Smooth muscle cell (in vitro differentiated cells): ENCODE measurements around the gene COBLL1. TPM values are rescaled to one million over a fixed set of nuclear protein-coding genes. Genes with fewer than 3 reads are reported as not detected.
"Not testable (repeated sequence)": the region's sequence is repeated elsewhere in the genome, so short reads cannot be mapped to it uniquely, and the experiment has no call there.

ENCODE experiments used
- DNase-seq: peaks from one replicate; lab custom pipeline; 2025; ENCODE audit not compliant: unreplicated experiment; lab: John Stamatoyannopoulos, UW
- H2AFZ ChIP-seq: fragments of 200-600 bp; sonication (generic); 2 replicates; pipeline ENCODE4 v1.6.0; 2016; ENCODE audit warnings: antibody characterized with exemption, low read depth, mild to moderate bottlenecking
- H3F3A ChIP-seq: fragments of 200-600 bp; sonication (generic); 2 replicates; pipeline ENCODE4 v1.6.0; 2017; ENCODE audit warnings: antibody characterized with exemption, low read depth
- H3K27ac ChIP-seq: fragments of 200-600 bp; sonication (generic); 2 replicates; pipeline ENCODE4 v1.5.1; 2016; ENCODE audit warnings: low read depth, mild to moderate bottlenecking
- H3K27me3 ChIP-seq: fragments of 200-600 bp; sonication (generic); 2 replicates; pipeline ENCODE4 v1.6.1; 2016; ENCODE audit warnings: low read depth, mild to moderate bottlenecking
- H3K36me3 ChIP-seq: fragments of 200-600 bp; sonication (generic); 2 replicates; pipeline ENCODE4 v1.5.1; 2016; ENCODE audit warnings: low read depth
- H3K4me1 ChIP-seq: fragments of 200-600 bp; sonication (generic); 2 replicates; pipeline ENCODE4 v1.5.1; 2016; ENCODE audit warnings: low read depth
- H3K4me2 ChIP-seq: fragments of 200-600 bp; sonication (generic); 2 replicates; pipeline ENCODE4 v1.6.0; 2016; ENCODE audit warnings: mild to moderate bottlenecking
- H3K4me3 ChIP-seq: fragments of 200-600 bp; sonication (generic); 2 replicates; pipeline ENCODE4 v1.5.1; 2016; ENCODE audit warnings: mild to moderate bottlenecking
- H3K79me2 ChIP-seq: fragments of 200-600 bp; sonication (generic); 2 replicates; pipeline ENCODE4 v1.6.0; 2016; ENCODE audit warnings: low read depth, mild to moderate bottlenecking
- H3K9ac ChIP-seq: fragments of 200-600 bp; sonication (generic); 2 replicates; pipeline ENCODE4 v1.6.0; 2016; ENCODE audit warnings: low read depth
- H3K9me3 ChIP-seq: fragments of 200-600 bp; sonication (generic); replicated peaks from 2 replicates; pipeline ENCODE4 v1.5.1; 2016; ENCODE audit warnings: low read depth
- H4K20me1 ChIP-seq: fragments of 200-600 bp; sonication (generic); 2 replicates; pipeline ENCODE4 v1.6.0; 2016; ENCODE audit warnings: low read depth
- CTCF ChIP-seq: fragments of 200-600 bp; sonication (generic); IDR thresholded peaks from 2 replicates; pipeline ENCODE4 v1.5.1; 2017; ENCODE audit warnings: borderline replicate concordance, mild to moderate bottlenecking, antibody characterized with exemption; ENCODE audit not compliant: insufficient read depth, poor library complexity, severe bottlenecking
- WGBS: methylation state at CpG from one replicate; pipeline ENCODE4 v1.1.7; 2016; ENCODE audit warnings: low lambda C conversion rate; 5-methylcytosine and 5-hydroxymethylcytosine counted together
- polyA plus RNA-seq: library from polyadenylated mRNA; unstranded; fragments of >200 nt; fragmentation: Nextera tagmentation; extraction: Ambion mirVana; gene quantifications from 2 replicates; pipeline ENCODE4 v1.2.1, GENCODE V29; 2016
- total RNA-seq: library from RNA; depleted of rRNA; stranded (reverse); fragments of >200 nt; gene quantifications from 2 replicates; pipeline ENCODE4 v1.2.3, GENCODE V29; 2014

Gene COBLL1
- total and polyA plus RNA-seq, 2 experiments from 2014 or later: 5.2 to 17.4 TPM

DNA sequence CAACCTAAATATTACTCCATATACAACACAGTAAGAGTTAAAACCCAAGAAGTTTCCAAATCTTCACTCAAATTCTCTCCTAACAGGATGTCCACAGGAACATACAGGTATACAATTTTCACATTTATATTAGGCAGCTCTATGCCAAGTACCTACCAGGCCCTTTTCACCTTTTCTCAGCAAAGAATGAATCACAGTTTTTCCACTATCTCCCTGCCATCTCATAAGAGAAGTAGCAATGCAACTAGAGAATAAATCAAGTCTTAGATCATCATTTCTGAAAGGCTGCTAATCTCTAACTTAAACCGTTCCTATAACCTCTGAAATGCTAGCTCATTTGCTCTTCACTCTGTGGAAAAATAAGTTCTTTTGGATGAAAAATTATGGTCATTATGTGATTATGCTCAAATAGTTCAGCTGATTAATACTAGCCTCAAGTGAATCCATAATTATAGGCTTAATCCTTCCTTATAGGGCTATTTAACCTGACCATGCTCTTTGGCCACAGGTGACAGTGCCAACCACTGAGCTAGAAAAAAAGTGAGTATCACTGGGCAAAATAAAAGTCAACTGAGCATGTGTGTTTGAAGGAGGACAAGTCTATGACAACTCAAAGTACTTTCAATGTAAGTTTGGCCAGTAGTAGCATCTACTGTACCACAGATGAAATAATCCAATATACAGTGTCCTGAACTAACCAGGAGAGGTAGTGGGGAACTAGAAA lies 79.7 kb downstream of the COBLL1 start:
- Histone ChIP-seq H3K4me2 (no peak overlapping the region), H2AFZ (no peak overlapping the region), H4K20me1 (no peaks in the 10 kb centered on the region), H3K27ac (no peak overlapping the region), H3K79me2 (no peaks in the 10 kb centered on the region), H3K9ac (no peak overlapping the region), H3K9me3 (no peaks in the 10 kb centered on the region), H3K4me1 (no peaks in the 10 kb centered on the region), H3K27me3 (no peaks in the 10 kb centered on the region), H3F3A (no peaks in the 10 kb centered on the region), H3K4me3 (no peak overlapping the region), H3K36me3 (no peaks in the 10 kb centered on the region)
- TF ChIP-seq CTCF: no peak
- WGBS: 65% methylated on average over 1 of the region's 1 CpG
- no peak for DNase-seq

- H2AFZ ChIP-seq, H3K4me3 ChIP-seq, H4K20me1 ChIP-seq, H3K9me3 ChIP-seq, H3K9ac ChIP-seq, H3K27me3 ChIP-seq, DNase-seq, H3K4me2 ChIP-seq, H3K36me3 ChIP-seq, H3K79me2 ChIP-seq, H3F3A ChIP-seq, H3K27ac ChIP-seq, H3K4me1 ChIP-seq: not testable (repeated sequence)
- WGBS: 91% methylated on average over 9 of the region's 9 CpGs
These were observed 80.4 kb downstream of the COBLL1 start for GRCh38 chr2:164761201-164761600.

GRCh38 chr2:164760179-164760578 lies 81.4 kb downstream of the COBLL1 start:
- no peaks in the 10 kb centered on the region for H3K79me2 ChIP-seq
- TF ChIP-seq CTCF: no peak
- no peak overlapping the region for H3K4me2 ChIP-seq
- H3K4me3 ChIP-seq: no peak overlapping the region
- 42% methylated on average over 2 of the region's 2 CpGs for WGBS
- H3K36me3 ChIP-seq: no peaks in the 10 kb centered on the region
- no peaks in the 10 kb centered on the region for H4K20me1 ChIP-seq
- H3F3A ChIP-seq: no peaks in the 10 kb centered on the region
- no peaks in the 10 kb centered on the region for H3K27me3 ChIP-seq
- no peak overlapping the region for H3K27ac ChIP-seq
- DNase-seq: no peak
- no peaks in the 10 kb centered on the region for H3K9me3 ChIP-seq
- H3K9ac ChIP-seq: no peak overlapping the region
- H3K4me1 ChIP-seq: no peaks in the 10 kb centered on the region
- no peak overlapping the region for H2AFZ ChIP-seq

- H3K4me1 ChIP-seq: no peaks in the 10 kb centered on the region
- 74% methylated on average over 2 of the region's 2 CpGs for WGBS
- no peak overlapping the region for H2AFZ ChIP-seq
- no peak overlapping the region for H3K9ac ChIP-seq
- DNase-seq: no peak
- H3F3A ChIP-seq: no peaks in the 10 kb centered on the region
- no peaks in the 10 kb centered on the region for H3K36me3 ChIP-seq
- no peaks in the 10 kb centered on the region for H4K20me1 ChIP-seq
- no peaks in the 10 kb centered on the region for H3K27me3 ChIP-seq
- no peak overlapping the region for H3K27ac ChIP-seq
- H3K4me2 ChIP-seq: no peak overlapping the region
- TF ChIP-seq CTCF: no peak
- no peaks in the 10 kb centered on the region for H3K79me2 ChIP-seq
- H3K4me3 ChIP-seq: no peak overlapping the region
- no peaks in the 10 kb centered on the region for H3K9me3 ChIP-seq
These were observed 83.5 kb downstream of the COBLL1 start for GRCh38 chr2:164757934-164758695.
